BLaER1 treated with 17β-estradiol and CSF1 and Interleukin-3, amounts not matched to agents 10 nM and 100 nM (cell line): ENCODE measurements around the gene SMCO4.

Experiments
- H3K27ac ChIP-seq, 11 experiments: shearing (Covaris generic); formaldehyde crosslinking; 2 replicates each; pipeline ENCODE4 v1.8.1; 2022
- H3K27me3 ChIP-seq, 11 experiments: shearing (Covaris generic); formaldehyde crosslinking; 2 replicates each; pipeline ENCODE4 v1.8.1; 2022
- H3K36me3 ChIP-seq, 11 experiments: shearing (Covaris generic); formaldehyde crosslinking; 2 replicates each; pipeline ENCODE4 v1.8.1; 2022
- H3K4me1 ChIP-seq, 10 experiments: shearing (Covaris generic); formaldehyde crosslinking; 2 replicates each; pipeline ENCODE4 v1.8.1; 2022
- H3K4me2 ChIP-seq, 11 experiments: shearing (Covaris generic); formaldehyde crosslinking; 2 replicates each; pipeline ENCODE4 v1.8.1; 2022
- H3K4me3 ChIP-seq, 10 experiments: shearing (Covaris generic); formaldehyde crosslinking; 2 replicates each; pipeline ENCODE4 v1.8.1; 2022
- H3K9ac ChIP-seq, 11 experiments: shearing (Covaris generic); formaldehyde crosslinking; 2 replicates each; pipeline ENCODE4 v1.8.1; 2022
- H3K9me3 ChIP-seq, 11 experiments: shearing (Covaris generic); formaldehyde crosslinking; replicated peaks in 1 of 11; 2 replicates each; pipeline ENCODE4 v1.8.1; 2022
- H4K20me1 ChIP-seq, 11 experiments: shearing (Covaris generic); formaldehyde crosslinking; 2 replicates each; pipeline ENCODE4 v1.8.1; 2022
- Cebpa-rat ChIP-seq, 11 experiments: shearing (Covaris generic); IDR thresholded peaks; 2 replicates each; pipeline ENCODE4 v1.8.1; 2022

SMCO4 gene

GRCh38 chr11:93567401-93567895 is 24.3 kb upstream of the SMCO4 start:
- Histone ChIP-seq H3K9ac (no peak overlapping the region), H3K27ac (no peak overlapping the region), H3K27me3 (no peaks in the 10 kb centered on the region), H3K4me2 (no peak overlapping the region), H3K4me1 (no peaks in the 10 kb centered on the region), H4K20me1 (no peaks in the 10 kb centered on the region), H3K9me3 (no peaks in the 10 kb centered on the region), H3K4me3 (no peak overlapping the region), H3K36me3 (no peaks in the 10 kb centered on the region)
- no peak for TF ChIP-seq Cebpa-rat (IDR thresholded peaks at IDR 0.05)

- Histone ChIP-seq H3K9me3 (no peaks in the 10 kb centered on the region), H3K4me2 (no peak overlapping the region), H4K20me1 (no peaks in the 10 kb centered on the region), H3K27me3 (no peaks in the 10 kb centered on the region), H3K4me1 (no peaks in the 10 kb centered on the region), H3K27ac (no peak overlapping the region), H3K9ac (no peak overlapping the region), H3K4me3 (no peak overlapping the region), H3K36me3 (no peaks in the 10 kb centered on the region)
- TF ChIP-seq Cebpa-rat (IDR thresholded peaks at IDR 0.05) = no peak
These were observed 21.7 kb upstream of the SMCO4 start for GRCh38 chr11:93564895-93565294.

GRCh38 chr11:93563857-93564256 is 20.7 kb upstream of the SMCO4 start:
- no peak for TF ChIP-seq Cebpa-rat (IDR thresholded peaks at IDR 0.05)
- Histone ChIP-seq H4K20me1 (no peaks in the 10 kb centered on the region), H3K4me1 (no peaks in the 10 kb centered on the region), H3K4me3 (no peak overlapping the region), H3K9ac (no peak overlapping the region), H3K4me2 (no peak overlapping the region), H3K9me3 (no peaks in the 10 kb centered on the region), H3K27ac (no peak overlapping the region), H3K36me3 (no peaks in the 10 kb centered on the region), H3K27me3 (no peaks in the 10 kb centered on the region)

GRCh38 chr11:93560199-93560932 is 17.2 kb upstream of the SMCO4 start:
- H3K4me1 ChIP-seq = no peaks in the 10 kb centered on the region
- no peaks in the 10 kb centered on the region for H4K20me1 ChIP-seq
- no peak overlapping the region for H3K4me2 ChIP-seq
- no peak overlapping the region for H3K9ac ChIP-seq
- H3K4me3 ChIP-seq = no peak overlapping the region
- no peak for TF ChIP-seq Cebpa-rat (IDR thresholded peaks at IDR 0.05)
- no peaks in the 10 kb centered on the region for H3K36me3 ChIP-seq
- no peak overlapping the region for H3K27ac ChIP-seq
- no peaks in the 10 kb centered on the region for H3K27me3 ChIP-seq
- no peaks in the 10 kb centered on the region for H3K9me3 ChIP-seq

- H3K36me3 ChIP-seq = no peaks in the 10 kb centered on the region
These were observed 16.5 kb upstream of the SMCO4 start for GRCh38 chr11:93559681-93560080.

GRCh38 chr11:93552874-93553273 is 9.7 kb upstream of the SMCO4 start:
- Histone ChIP-seq H3K4me1 (peaks cover 0 to 22% (median 3%) of the 10 kb centered on the region in 10 experiments; a peak in 8 of 20 replicates), H3K4me2 (no peak overlapping the region)

More at GRCh38 chr11:93559681-93560080, 16.5 kb upstream of the SMCO4 start:
- TF ChIP-seq Cebpa-rat (IDR thresholded peaks at IDR 0.05) = no peak
- Histone ChIP-seq H3K4me2 (no peak overlapping the region), H3K4me1 (no peaks in the 10 kb centered on the region), H3K9ac (no peak overlapping the region), H3K9me3 (no peaks in the 10 kb centered on the region), H3K4me3 (no peak overlapping the region), H3K27me3 (no peaks in the 10 kb centered on the region), H4K20me1 (no peaks in the 10 kb centered on the region), H3K27ac (no peak overlapping the region)

GRCh38 chr11:93549976-93550375 is 6.8 kb upstream of the SMCO4 start:
- no peaks in the 10 kb centered on the region for H3K27me3 ChIP-seq
- peaks cover 0 to 22% (median 3%) of the 10 kb centered on the region in 10 experiments; a peak in 9 of 20 replicates for H3K4me1 ChIP-seq
- H4K20me1 ChIP-seq = no peaks in the 10 kb centered on the region
- no peaks in the 10 kb centered on the region for H3K36me3 ChIP-seq
- H3K27ac ChIP-seq = no peak overlapping the region
- no peaks in the 10 kb centered on the region for H3K9me3 ChIP-seq
- H3K4me2 ChIP-seq = peak overlapping the region in 1 of 11 experiments; percentile 10; a peak in 1 of 22 replicates
- no peak for TF ChIP-seq Cebpa-rat (IDR thresholded peaks at IDR 0.05)
- H3K4me3 ChIP-seq = no peak overlapping the region
- H3K9ac ChIP-seq = no peak overlapping the region

More at GRCh38 chr11:93552874-93553273, 9.7 kb upstream of the SMCO4 start:
- Histone ChIP-seq H3K9ac (no peak overlapping the region), H3K27me3 (no peaks in the 10 kb centered on the region), H3K27ac (no peak overlapping the region), H3K9me3 (no peaks in the 10 kb centered on the region), H3K4me3 (no peak overlapping the region), H4K20me1 (no peaks in the 10 kb centered on the region), H3K36me3 (no peaks in the 10 kb centered on the region)
- no peak for TF ChIP-seq Cebpa-rat (IDR thresholded peaks at IDR 0.05)

GRCh38 chr11:93548679-93549319 is 5.6 kb upstream of the SMCO4 start:
- Histone ChIP-seq H4K20me1 (no peaks in the 10 kb centered on the region), H3K4me3 (no peak overlapping the region), H3K9ac (no peak overlapping the region), H3K27me3 (no peaks in the 10 kb centered on the region), H3K36me3 (no peaks in the 10 kb centered on the region), H3K4me2 (peak overlapping the region in 3 of 11 experiments; percentile 7 to 16 (median 13); a peak in 2 of 22 replicates), H3K27ac (no peak overlapping the region), H3K9me3 (no peaks in the 10 kb centered on the region), H3K4me1 (peaks cover 0 to 34% (median 14%) of the 10 kb centered on the region in 10 experiments; a peak in 18 of 20 replicates)
- no peak for TF ChIP-seq Cebpa-rat (IDR thresholded peaks at IDR 0.05)

- no peak overlapping the region for H3K4me3 ChIP-seq
- H3K9ac ChIP-seq = no peak overlapping the region
- H3K27ac ChIP-seq = no peak overlapping the region
- H3K4me1 ChIP-seq = peaks cover 0 to 37% (median 18%) of the 10 kb centered on the region in 10 experiments; a peak in 18 of 20 replicates
- no peaks in the 10 kb centered on the region for H4K20me1 ChIP-seq
- H3K4me2 ChIP-seq = no peak overlapping the region
- no peaks in the 10 kb centered on the region for H3K27me3 ChIP-seq
- H3K36me3 ChIP-seq = no peaks in the 10 kb centered on the region
- no peaks in the 10 kb centered on the region for H3K9me3 ChIP-seq
- TF ChIP-seq Cebpa-rat (IDR thresholded peaks at IDR 0.05) = no peak
These were observed 4.6 kb upstream of the SMCO4 start for GRCh38 chr11:93547773-93548172.
